ENCODE results near the gene GLIS1.

DNA sequence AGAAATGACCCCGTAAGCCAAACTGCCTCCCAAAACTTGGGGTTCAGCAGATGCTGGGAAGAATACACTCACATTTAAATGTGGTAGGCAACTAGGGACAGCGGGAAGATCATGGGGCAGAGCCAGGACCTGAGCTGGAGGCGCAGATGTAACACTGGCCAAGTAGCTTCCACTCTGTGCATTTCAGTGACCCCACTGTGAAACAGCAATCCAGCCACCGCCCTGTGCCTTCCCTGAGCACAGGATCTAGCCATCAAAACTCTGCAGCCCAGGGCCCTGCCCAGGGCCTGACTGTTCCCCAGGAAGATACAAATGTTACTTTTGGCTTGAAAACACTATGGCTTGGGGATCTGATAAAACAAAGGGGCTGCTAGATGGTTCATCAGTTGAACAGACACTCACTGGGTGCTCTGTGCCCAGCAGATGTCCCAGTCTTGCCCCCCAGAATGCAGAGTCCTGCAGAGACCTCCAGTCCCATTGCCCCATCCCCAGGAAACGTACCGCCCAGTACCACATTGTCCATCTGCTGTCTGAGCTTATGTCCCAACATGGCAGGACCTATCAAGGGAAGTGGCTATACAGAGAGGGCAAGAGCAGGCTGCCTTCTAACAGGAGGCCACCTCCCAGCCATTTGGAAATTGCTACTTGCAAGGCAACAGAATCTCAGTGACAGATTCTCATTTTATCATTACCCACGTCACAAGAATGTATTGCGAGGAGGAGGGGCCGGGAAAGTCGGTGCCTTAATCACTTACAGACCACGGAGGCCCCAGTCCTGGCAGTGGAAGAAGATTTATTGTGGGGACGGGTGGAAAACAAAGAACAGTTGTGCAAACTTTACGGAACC lies 155.7 kb downstream of the GLIS1 start:
- TF ChIP-seq POLR2AphosphoS5 (IDR thresholded peaks at IDR 0.05; ENCODE audit: insufficient read depth, low read depth, low read length) (no peak), POLR2A (IDR thresholded peaks at IDR 0.05; ENCODE audit: low read depth, low read length) (no peak), MYC (IDR thresholded peaks at IDR 0.05; ENCODE audit: low read depth, low read length) (no peak), EZH2 (IDR thresholded peaks at IDR 0.05; ENCODE audit: borderline replicate concordance, low read depth, low read length, severe bottlenecking) (no peak), FOS (IDR thresholded peaks at IDR 0.05; ENCODE audit: borderline replicate concordance, insufficient read depth, low read length) (no peak), JUN (IDR thresholded peaks at IDR 0.05; ENCODE audit: borderline replicate concordance, insufficient read depth, insufficient read length, low read depth) (no peak)
- TF ChIP-seq, protein P1, sequence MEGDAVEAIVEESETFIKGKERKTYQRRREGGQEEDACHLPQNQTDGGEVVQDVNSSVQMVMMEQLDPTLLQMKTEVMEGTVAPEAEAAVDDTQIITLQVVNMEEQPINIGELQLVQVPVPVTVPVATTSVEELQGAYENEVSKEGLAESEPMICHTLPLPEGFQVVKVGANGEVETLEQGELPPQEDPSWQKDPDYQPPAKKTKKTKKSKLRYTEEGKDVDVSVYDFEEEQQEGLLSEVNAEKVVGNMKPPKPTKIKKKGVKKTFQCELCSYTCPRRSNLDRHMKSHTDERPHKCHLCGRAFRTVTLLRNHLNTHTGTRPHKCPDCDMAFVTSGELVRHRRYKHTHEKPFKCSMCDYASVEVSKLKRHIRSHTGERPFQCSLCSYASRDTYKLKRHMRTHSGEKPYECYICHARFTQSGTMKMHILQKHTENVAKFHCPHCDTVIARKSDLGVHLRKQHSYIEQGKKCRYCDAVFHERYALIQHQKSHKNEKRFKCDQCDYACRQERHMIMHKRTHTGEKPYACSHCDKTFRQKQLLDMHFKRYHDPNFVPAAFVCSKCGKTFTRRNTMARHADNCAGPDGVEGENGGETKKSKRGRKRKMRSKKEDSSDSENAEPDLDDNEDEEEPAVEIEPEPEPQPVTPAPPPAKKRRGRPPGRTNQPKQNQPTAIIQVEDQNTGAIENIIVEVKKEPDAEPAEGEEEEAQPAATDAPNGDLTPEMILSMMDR (IDR thresholded peaks at IDR 0.05; ENCODE audit: extremely low read depth in 1 of 2, insufficient read depth in 1 of 2, low read depth in 1 of 2, low read length in 2 of 2), result no peak
